NCI-H524 (cell line): ENCODE measurements around the gene SMPDL3B.

ENCODE experiments used
- DNase-seq, 2 experiments: peaks; one replicate each; lab custom pipeline; 2025; lab: John Stamatoyannopoulos, UW

The SMPDL3B gene, protein sequence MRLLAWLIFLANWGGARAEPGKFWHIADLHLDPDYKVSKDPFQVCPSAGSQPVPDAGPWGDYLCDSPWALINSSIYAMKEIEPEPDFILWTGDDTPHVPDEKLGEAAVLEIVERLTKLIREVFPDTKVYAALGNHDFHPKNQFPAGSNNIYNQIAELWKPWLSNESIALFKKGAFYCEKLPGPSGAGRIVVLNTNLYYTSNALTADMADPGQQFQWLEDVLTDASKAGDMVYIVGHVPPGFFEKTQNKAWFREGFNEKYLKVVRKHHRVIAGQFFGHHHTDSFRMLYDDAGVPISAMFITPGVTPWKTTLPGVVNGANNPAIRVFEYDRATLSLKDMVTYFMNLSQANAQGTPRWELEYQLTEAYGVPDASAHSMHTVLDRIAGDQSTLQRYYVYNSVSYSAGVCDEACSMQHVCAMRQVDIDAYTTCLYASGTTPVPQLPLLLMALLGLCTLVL

DNA sequence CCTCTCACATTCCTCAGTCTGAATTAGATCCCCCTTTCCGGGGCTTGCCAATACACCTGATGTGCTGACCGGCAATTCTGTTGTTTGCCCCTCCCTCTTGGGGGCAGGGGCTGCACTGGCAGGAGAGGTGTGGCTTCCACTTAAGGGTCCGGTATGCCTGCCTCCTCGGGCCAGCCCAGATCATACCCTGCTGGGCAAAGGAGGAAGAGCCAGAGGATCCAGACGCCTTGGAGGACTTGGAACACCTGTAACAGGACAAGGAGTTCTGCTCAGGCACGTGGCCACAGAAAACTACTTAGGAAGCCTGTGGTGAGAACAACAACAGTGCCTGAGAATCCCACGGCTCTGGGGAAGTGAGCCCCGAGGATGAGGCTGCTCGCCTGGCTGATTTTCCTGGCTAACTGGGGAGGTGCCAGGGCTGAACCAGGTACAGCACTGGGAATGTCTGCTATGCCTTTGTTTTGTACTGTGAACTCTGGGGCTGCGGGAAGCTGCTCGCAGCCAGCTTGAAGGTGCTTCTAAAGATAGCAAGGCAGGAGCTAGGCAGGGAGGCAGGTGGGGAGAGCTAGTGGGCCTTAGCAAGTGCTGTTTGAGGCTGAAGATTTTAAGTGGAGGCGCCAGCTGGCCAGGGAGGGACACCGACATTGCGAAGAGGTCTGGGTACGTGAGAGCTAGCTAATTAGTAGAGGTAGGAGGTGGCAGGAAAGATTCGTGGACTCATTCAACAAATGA lies at the start of gene SMPDL3B:
Gene SMPDL3B, plus strand, starts transcription at position 183 of the 732 bp plus-strand sequence. Its CDS starts 184 bp downstream, at position 367.
- DNase-seq = peak; percentile 88 to 91

DNA sequence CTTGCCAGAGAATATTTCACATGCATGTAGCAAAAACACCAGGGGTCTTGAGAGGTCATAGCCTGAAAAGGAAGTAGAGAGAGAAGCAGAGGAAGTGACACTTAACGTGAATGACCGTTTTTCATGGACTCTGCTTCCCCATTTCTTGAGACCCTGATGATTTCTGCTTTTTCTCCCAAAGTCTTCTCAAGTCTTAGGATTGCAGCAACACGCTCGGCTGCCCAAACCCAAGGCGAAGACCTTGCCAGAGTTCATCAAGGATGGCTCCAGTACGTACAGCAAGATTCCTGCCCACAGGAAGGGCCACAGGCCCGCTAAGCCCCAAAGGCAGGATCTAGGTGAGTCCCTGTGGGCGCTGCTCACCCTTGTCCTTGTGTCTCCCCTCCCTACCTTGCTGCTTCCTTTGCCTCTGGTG lies 49.7 kb upstream of the SMPDL3B start:
- DNase-seq = no peak

DNA sequence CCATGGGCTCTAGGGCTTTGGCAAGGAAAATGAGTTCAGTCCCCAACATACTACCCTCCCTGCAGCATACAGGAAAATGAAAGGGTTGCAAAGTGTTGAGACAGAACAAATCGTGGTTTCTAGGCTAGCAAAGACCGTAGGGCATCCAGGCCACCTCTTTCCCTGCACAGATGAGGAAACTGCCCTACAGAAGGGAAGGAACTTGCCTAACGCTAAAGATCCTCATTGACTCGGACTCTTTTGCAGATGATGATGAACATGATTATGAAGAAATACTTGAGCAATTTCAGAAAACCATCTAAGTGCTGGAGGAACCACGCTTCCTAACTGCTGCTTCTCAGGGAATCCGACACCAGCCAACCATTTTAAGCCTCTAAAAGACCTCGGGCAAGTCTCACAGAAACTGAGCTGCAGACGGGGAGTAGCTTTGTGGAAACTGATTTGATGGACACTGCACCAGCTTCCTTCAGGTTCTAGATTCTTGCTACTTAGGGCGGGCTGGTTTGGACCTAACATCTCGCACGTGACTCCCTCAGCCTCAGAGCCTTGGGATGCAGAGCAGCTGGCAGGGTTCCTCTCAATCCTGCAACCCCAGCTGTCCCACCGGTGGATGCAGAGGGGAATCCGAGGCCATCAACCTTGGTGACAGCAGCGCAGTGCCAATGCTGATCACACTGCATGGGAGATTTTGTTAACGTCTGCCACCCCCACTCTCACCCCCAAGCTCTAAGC lies 49.0 kb upstream of the SMPDL3B start:
- peak in 1 of 2 experiments; percentile 8 for DNase-seq

GRCh38 chr1:27886353-27886679 lies 48.5 kb upstream of the SMPDL3B start:
- DNase-seq = no peak

GRCh38 chr1:27886744-27887143 lies 48.1 kb upstream of the SMPDL3B start:
- no peak for DNase-seq

DNA sequence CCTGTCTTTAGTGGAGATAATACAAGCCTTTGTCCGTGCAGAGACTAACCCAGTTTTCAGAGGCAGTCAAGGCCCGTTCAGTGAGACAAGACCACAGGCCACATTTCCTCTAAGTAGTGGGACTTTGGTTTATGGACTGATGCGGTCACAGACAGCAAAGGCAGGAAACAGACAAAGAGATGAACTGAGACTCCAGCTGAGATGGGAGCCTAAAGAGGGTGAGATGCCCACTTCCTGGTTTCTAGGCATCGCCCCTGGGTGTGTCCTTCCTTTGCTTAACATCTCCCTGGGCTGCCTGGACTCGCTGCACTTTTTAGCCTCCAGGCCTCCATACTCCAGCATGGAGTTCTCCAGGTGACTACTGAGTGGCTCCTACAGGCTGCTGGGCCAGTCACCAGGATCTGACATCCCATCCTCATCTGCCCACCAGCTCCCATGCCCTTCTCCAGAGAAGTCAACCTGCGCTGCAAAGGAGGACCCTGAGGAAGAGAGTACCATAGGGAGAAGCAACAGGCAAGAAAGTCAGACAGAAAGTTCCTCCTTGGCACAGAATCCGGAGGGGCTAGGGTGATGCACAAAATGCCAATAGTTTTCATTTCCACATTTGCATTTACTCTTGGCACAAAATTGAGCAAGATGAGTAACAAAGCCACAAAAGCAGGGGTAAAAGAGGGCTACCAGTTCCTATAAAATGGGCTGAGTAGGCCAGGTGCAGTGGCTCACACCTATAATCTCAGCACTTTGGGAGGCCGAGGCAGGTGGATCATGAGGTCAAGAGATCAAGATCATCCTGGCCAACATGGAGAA lies 47.4 kb upstream of the SMPDL3B start:
- DNase-seq = no peak

- no peak for DNase-seq
Observed at GRCh38 chr1:27889506-27889905, 45.3 kb upstream of the SMPDL3B start.

DNA sequence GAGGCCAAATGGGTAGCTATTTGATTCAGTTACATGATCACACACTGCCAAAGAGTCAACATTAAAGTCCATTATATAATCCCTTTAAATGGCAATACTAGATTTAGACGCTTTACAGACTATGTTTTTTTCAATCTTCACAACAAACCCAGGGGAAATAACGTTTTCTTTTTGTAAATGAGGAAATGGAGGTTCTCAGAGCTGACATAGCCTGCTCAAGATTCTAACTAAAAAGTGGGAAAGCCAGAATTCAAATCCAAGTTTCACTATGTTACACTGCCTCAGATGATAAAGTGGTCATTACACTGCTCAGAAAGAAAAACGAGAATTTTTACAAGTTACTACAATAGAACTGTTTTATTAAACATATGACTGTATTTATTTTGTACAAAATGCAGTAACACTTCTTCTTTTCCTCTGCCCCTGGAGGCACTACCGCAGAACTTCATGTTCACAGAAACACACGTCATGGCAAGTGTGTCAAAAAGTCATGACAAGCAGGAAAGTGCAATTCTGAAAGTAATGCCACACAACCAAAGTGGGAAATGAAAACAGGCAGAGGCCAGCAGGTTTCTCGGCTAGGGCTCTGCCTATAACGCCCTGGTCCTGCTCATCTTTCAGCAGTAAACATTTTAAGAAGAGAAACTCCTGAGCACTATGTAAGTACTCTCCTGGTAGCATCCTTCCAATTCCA lies 43.5 kb upstream of the SMPDL3B start:
- no peak for DNase-seq

DNA sequence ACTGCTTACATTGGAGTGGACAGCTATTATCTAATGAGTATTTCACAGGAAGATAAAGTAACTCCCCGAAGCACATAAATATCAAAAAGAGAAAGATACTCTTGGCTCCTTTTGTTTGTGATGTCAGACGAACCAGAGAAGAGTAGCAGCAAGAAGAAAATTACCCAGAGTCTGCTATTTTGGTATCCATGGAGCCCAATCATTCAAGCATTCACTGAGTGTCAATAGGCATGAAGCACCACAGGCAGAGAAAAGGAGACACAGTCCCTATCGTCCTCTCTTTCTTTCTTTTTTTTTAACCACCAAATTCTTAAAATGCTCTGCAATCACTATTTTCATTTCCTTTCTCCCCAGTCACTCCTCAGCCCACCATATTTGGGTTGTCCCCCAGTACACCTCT lies 40.3 kb upstream of the SMPDL3B start:
- DNase-seq = no peak

- DNase-seq = no peak
Observed at GRCh38 chr1:27906759-27907158, 28.0 kb upstream of the SMPDL3B start.

- no peak for DNase-seq
Observed at GRCh38 chr1:27912429-27912828, 22.4 kb upstream of the SMPDL3B start.

- no peak for DNase-seq
Observed at GRCh38 chr1:27915082-27915575, 19.7 kb upstream of the SMPDL3B start.

- no peak for DNase-seq
Observed at GRCh38 chr1:27922272-27922671, 12.5 kb upstream of the SMPDL3B start.

DNA sequence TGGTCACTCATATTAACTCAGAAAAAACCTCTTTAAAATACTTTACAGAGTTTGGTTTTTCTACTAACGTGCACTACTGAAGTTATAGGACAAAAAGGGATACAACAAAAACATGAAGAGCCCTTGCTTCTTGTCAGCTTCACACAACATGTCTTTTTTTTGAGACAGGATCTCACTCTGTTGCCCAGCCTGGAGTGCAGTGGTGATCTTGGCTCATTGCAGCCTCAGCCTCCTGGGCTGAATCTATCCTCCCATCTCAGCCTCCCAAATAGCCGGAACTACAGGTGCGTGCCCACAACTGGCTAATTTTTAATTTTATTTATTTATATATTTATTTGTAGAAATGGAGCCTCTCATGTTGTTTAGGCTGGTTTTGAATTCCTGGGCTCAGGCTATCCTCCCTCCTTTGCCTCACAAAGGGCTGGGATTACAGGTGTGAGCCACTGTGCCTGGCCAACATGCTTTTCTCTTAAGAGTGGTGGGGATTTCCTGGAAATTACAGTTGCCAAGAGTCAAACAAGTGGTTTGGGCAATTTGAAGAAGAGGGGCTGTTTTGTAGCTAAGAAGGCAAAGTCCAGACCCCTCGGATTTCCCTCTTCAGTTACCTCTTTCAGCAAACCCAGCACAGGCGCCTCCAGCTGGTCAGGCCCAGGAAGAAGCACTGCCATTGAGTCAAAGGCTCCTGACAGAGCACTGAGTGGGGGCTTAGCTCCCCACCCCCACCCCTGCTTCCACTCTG lies 6.4 kb upstream of the SMPDL3B start:
- DNase-seq = no peak

DNA sequence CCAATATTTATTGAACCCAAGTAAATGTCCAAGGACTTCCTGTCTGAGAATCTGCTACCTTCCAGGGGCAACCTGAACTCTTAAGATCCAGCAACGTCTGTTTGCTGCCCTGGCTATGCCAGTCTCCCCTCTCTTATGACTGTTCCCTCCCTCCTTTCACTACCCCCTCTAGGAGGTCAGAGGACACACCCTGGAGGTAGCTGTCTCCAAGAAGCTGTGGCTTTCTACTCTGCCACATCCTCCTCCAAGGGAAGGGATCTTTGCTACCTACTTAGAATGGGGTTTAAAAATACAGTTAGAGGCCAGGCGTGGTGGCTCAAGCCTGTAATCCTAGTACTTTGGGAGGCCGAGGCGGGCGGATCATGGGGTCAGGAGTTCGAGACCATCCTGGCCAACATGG lies 3.6 kb upstream of the SMPDL3B start:
- no peak for DNase-seq

DNA sequence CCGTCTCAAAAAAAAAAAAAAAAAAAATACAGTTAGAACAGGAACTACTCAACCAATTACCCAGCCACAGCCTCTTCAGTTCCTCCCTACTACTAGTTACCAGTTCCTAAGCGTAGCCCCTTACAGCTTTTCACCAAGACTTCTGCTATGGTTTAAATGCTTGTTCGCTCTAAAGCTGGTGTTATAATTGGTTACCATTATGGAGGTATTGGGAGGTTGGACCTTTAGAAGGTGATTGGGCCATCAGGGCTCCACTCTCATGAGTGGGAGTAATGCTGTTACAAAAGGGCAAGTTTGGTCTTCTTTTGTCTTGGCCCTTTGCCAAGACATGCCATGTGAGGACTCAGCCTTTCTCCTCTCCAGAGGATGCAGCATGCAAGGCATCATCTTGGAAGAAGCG lies 3.0 kb upstream of the SMPDL3B start:
- DNase-seq = no peak

- DNase-seq = peak; percentile 51 to 66
Observed at GRCh38 chr1:27935721-27936120, 921 bp downstream of the SMPDL3B start.

GRCh38 chr1:27936370-27936769 lies 1.6 kb downstream of the SMPDL3B start:
- DNase-seq = no peak

- no peak for DNase-seq
Observed at GRCh38 chr1:27937524-27937836, 2.7 kb downstream of the SMPDL3B start.

GRCh38 chr1:27938488-27938887 lies 3.7 kb downstream of the SMPDL3B start:
- no peak for DNase-seq
